GM12872 (cell line): Measurements from ENCODE around the gene CHD2.

Experiments
- TF ChIP-seq, protein P1 (sequence below): IDR thresholded peaks from 3 replicates; pipeline ENCODE4 v1.5.1; 2011; ENCODE audit warnings: low read depth, mild to moderate bottlenecking, low read length, moderate library complexity; ENCODE audit not compliant: insufficient read depth

CHD2 gene

DNA sequence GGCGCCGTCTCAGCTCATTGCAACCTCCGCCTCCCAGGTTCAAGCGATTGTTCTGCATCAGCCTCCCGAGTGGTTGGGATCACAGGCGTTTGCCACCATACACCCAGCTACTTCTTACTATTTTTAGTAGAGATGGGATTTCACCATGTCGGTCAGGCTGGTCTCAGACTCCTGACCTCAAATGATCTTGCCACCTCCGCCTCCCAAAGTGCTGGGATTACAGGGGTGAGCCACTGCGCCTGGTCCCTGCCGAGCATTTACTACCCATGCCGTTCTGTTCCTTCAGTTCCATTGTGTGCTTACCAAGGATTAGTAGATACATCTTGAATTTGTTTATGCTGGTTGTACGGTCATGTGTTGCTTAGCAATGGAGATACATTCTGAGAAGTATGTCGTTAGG is 10.3 kb downstream of the CHD2 start:
- TF ChIP-seq, protein P1, sequence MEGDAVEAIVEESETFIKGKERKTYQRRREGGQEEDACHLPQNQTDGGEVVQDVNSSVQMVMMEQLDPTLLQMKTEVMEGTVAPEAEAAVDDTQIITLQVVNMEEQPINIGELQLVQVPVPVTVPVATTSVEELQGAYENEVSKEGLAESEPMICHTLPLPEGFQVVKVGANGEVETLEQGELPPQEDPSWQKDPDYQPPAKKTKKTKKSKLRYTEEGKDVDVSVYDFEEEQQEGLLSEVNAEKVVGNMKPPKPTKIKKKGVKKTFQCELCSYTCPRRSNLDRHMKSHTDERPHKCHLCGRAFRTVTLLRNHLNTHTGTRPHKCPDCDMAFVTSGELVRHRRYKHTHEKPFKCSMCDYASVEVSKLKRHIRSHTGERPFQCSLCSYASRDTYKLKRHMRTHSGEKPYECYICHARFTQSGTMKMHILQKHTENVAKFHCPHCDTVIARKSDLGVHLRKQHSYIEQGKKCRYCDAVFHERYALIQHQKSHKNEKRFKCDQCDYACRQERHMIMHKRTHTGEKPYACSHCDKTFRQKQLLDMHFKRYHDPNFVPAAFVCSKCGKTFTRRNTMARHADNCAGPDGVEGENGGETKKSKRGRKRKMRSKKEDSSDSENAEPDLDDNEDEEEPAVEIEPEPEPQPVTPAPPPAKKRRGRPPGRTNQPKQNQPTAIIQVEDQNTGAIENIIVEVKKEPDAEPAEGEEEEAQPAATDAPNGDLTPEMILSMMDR, result no peak

DNA sequence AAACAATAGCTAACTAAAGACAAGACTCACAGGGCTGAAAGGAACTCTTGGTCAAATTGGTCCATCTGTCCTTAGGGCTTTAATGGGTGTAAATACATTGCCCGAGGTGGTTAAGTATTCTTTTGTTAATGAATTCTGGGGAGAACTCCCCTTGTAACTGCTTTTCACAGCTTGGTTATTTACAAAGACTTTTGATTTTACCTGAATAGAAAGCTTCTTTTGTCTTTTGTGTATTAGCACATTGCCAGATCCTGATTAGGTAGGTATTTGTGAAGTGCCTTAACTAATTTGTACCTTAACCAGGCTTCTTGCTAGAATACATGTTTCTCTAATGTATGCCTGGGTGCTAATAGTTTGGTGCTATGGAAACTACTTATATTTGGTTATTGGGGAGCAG is 14.0 kb downstream of the CHD2 start:
- TF ChIP-seq, protein P1, result no peak

DNA sequence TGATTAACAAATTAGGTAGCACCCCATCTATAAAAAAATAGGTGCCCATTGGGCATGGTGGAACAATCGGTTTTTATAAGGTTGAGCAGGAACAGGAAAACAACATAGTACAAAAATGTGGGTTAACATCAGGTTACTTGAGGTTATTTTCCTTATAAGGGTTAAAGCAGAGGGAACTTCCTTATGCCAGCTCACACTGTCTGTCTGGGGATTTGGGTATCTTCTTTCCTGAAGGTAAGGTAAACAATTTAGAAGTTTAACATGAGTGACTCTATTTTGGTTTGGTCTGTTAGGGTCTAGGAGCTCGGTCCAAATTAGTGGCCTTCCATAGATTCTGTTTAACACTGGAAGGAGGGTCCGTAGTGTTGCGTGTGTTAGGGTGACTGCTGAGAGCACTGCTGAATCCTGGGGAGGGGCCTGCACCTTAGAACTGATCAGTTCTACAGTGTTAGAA is 14.7 kb downstream of the CHD2 start:
- TF ChIP-seq, protein P1, result no peak

DNA sequence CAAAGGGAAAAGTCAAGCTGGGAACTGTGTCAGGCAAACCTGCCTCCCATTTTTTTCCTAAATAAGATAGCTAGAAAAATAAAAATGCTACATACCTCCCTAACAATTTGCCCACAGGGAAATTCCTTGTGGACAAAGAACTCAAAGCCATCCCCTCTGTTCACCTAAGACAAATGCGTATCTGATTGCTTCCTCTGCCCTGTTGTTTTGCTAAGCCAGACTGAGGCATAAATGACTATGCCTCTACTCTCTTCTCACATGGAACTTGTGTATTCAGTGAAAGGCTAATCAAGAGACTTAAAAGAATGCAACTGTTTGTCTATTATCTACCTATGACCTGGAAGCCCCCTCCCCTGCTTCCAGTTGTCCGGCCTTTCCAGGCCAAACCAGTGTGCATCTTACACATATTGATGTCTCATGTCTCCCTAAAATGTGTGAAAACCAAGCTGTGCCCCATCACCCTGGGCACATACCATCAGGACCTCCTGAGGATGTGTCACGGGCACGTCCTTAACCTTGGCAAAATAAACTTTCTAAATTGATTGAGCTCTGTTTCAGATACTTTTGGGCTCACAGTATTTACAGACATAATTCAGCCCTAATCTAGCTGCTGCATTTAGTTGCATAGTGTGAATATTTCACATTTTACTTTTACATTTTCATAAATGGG is 15.8 kb downstream of the CHD2 start:
- TF ChIP-seq, protein P1, result no peak

DNA sequence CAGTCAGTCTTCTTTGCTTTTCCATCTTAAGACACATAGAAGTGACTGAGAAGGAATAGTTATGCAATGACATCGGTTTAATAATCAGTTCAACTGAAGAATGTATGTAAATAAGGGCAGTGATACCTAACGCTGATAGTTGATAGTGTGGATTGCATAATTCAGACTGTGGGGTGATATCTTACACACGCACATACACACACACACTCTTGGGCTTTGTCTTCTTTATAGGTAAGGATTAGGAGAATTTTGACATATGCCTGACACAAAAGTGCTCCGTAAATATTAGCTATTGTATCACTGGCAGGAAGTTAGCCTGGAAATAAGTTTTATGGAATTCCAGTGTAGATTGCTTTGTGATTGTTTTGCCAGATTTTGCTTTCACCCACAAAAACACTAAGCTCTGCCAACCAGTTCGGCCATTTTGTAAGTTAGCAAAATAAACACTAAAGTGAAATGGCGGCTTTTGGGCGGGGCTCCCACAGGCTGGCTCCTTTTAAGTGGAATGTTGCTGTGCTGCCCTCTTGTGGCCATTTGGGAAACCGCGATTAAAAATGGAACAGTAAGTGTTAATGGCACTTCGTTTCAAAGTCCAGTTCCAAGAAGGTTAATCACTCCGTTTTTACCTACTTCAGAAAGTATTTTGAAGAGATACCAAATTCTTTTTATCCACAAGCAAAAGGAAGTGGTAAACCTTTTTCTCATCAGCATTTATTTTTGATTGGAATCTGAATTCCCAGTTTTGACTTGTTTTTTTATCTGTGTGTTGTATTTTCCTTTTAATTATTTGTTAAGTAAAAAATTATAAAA is 17.7 kb downstream of the CHD2 start:
- TF ChIP-seq, protein P1, result peak; percentile 73

DNA sequence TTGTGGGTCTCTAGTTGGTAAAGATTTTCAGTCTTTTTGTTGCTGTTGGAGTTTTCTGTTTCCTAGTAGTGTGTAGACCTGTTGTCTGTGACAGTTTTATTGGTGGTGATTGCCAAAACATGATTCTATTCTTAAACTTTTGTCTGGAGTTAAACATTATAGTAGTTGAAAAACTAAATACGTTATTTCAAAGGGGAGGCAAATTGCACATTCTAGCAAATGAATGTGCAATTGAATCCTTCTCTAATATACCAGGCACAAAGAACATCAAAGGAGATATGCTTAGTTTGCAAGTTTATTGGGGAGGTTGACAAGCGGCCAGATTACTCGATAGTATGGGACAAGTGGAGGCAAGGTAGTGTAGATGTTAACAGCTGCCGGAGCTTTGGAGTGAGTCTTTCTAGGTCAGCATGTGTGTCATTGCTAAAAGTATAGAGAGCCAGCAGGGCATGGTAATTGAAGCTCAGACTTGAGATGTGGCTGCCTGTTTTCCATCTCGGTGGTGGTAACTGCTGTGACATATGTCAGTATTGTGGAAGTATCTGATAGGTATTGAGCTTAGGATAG is 20.6 kb downstream of the CHD2 start:
- TF ChIP-seq, protein P1, result no peak
